HG02981 (cell line): Measurements from ENCODE around the gene DIPK1C.

ENCODE experiments used
- ATAC-seq: cut with Tn5 transposase; IDR thresholded peaks from one replicate; pipeline ENCODE4 v1.9.1; 2021; ENCODE audit warnings: mild to moderate bottlenecking, moderate library complexity; ENCODE audit not compliant: unreplicated experiment

DIPK1C gene

GRCh38 chr18:74425161-74425560, 31.9 kb downstream of the DIPK1C start:
- no peak for ATAC-seq

DNA sequence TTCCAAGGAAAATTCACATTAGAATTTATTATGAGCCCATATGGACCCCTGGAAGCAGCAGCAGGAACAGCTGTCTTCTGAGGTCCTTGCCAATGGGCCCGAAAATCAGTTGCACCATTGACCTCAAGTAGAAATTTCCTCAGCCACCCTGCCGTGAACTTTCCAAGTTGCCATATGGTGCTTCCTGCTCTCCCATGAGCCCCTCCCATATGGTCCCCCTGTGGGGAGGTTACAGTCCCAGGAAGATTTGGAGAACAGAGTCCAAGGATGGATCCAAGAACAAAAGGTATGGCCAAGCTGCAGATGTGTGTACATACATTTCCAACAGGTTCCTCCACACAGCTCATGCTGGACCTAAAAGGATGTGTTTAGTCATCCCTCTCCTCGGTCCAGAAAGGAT, 34.6 kb downstream of the DIPK1C start:
- ATAC-seq: no peak

- ATAC-seq: no peak
These were observed 36.2 kb downstream of the DIPK1C start for GRCh38 chr18:74420926-74421325.

DNA sequence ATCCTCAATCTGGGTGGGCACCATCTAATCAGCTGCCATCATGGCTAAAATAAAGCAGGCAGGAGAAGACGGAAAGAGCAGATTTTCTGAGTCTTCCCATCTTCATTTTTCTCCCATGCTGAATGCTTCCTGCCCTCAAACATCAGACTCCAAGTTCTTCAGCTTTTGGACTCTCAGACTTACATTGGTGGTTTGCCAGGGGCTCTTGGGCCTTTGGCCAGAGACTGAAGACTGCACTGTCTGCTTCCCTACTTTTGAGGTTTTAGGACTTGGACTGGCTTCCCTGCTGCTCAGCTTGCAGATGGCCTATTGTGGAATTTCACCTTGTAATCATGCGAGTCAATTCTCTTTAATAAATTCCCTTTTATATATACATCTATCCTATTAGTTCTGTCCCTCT, 36.6 kb downstream of the DIPK1C start:
- ATAC-seq: no peak

DNA sequence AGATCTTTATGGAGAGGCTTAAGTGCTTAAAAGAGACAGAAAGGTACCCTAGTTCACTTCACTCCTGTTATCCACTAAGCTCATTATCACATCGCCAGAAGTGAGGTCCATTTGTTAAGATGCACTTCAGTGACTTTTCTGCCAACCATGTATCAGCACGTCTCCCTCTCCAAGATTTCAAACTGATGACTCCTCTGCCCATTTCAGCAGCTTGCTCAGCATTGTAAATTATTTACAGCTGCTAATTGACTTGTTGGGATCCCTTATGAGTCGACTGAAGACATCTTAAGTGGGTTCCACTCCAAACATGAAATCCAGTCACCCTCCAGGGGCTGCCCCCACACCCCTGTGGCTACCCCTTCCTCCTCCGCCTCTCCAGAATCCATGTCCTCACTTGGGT, 37.3 kb downstream of the DIPK1C start:
- ATAC-seq: no peak

- no peak for ATAC-seq
These were observed 39.1 kb downstream of the DIPK1C start for GRCh38 chr18:74418023-74418422.

- ATAC-seq: no peak
These were observed 41.0 kb downstream of the DIPK1C start for GRCh38 chr18:74416124-74416523.

- ATAC-seq: no peak
These were observed 42.1 kb downstream of the DIPK1C start for GRCh38 chr18:74414953-74415515.

GRCh38 chr18:74413836-74414235, 43.3 kb downstream of the DIPK1C start:
- no peak for ATAC-seq

DNA sequence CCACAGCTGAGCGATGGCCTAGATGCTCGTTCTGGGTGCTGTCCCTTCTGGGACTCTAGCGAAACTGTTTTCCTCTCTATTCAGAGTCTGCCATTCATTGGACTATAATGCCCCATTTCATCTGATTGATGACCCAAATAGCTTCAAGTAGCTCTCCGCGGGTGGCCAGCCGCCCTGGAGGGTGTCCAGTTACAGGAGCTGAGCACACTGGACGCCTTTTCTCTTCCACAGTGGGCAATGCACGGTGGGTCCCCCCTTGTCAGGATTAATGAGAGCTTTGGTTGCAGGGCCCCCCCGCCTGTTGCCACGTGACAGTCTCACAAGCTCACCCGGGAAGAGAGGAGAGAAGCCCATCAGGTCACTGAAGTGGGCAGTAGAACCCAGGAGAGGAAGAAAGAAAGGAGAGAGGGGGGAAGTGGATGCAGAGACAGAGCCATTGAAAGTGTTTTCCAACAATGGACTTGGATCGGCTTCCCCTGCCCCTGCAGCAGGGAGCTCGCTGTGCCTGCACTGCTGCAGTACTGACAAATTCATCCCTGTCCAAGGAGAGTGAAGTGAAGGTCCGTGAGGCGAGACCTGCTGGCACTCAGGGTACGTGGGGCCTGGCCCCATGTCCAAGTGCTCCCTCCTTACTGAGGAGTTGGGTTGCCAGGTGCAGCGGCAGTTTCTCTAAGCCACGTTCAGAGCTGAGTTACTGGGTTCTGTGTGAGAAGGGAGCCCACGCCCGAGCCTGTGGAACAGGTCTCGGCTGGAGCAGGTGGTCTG, 44.8 kb downstream of the DIPK1C start:
- no peak for ATAC-seq

DNA sequence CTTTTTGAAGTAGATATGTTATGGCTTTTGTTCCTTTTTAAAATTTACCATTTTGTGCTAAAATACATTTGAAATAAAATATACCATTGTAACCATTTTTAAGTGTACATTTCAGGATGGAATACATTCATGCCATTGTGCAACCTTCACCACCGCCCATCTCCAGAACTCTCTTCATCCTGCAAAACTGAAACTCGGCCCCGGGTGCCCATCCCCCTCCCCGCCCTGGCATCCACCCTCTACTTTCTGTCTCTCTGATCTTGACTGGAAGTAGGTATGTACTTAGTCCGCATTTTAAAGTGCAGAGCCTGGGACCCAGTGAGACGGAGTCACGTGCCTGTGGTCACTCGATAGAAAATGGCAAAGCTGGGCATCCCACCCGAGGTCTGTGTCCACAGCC, 45.6 kb downstream of the DIPK1C start:
- ATAC-seq: no peak

GRCh38 chr18:74410441-74410992, 46.6 kb downstream of the DIPK1C start:
- ATAC-seq: no peak

GRCh38 chr18:74407888-74408287, 49.2 kb downstream of the DIPK1C start:
- no peak for ATAC-seq

DNA sequence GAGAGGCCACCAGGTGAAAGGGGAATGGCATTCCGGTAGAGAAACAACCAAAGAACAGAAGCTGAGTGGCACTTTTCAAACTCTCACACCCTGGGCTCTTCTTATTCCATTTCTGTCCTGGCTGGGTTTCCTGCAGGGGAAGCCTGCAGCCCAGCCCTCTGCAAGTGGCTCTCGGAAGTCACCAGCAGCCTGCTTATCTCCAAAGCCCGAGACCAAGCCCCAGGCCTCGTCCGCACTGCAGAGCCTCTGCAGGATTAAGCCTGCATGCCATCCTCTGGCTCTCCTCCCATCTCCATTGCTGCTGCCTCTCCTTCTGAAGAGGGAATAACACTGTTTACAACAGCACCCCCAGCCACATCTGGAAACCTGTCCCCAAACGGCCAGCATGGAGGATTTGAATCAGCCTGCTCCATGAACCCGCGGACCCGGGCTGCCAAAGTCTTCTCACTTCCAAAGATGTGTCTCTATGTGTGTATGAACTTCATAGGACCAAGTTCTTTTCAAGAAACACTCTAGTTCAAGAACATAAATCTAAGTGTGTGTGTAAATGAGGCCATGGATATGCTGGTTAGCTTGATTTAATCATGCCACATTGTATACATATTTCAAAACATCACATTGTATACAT, 54.2 kb downstream of the DIPK1C start:
- ATAC-seq: no peak

DNA sequence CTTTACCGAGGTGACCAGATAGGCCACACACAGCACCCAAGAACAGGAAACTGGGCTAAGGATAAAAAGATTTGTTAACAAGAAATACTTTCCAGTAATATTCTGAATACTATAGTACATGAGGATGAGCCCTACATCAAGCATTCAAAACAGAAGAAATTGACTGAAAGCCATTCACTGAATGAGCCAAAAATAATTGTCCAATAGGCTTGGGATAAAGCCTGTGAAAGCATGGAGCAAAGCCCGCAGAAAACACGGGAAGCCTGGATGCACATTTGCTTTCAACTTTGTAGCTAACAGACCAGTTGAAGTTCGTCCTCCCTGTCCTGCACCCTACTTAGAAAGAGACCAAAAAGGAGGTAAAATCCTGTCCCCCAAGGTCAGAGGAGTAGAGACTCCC, 56.3 kb downstream of the DIPK1C start:
- no peak for ATAC-seq

DNA sequence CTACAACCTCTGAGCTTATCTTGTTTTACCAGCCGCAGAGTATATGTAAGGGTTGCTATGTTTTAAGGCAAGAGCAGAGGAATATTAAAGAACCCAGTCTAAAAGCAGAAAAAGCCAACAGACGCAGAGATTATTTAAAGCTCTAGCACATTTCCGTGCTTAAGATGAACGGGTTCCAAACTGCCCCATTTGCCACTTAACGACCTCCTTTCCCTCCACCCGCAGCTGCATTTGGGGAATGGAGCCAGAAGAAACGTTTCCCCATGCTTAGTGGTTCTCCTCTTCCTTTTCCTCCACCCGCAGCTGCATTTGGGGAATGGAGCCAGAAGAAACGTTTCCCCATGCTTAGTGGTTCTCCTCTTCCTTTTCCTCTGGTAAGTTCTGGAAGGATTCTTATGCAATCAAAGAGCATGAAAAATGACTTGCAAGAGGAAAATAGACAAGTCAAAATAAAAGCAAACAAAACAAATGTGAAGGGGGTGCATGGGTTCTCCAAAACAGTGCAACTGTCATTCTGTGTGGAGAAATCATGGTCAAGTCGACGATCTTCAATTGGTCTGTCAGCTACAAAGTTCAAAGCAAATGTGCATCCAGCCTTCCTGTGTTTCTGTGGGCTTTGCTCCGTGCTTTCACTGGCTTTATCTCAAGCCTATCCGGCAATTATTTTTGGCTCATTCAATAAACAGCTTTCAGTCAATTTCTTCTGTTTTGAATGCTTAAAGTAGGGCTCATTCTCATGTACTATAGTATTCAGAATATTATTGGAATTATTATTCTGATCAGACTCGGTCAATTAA, 57.8 kb downstream of the DIPK1C start:
- ATAC-seq: no peak

DNA sequence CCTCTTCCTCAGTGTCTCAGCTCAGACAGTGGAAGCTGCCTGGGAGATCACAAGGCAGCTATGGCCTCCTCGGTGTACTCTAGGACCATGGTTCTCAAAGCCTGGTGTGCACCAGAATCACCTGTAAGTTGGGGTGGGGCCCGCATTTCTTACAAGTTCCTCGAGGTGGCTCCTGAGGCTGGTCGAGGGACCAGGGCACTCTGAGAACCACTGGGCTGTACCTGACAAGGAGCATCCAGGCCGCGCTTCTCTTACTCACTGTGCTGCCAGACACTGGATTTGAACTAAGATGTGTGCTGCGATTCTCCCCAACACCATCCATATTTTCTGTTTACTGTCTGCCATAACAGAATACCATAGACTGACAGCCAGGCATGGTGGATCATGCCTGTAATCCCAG, 59.5 kb downstream of the DIPK1C start:
- ATAC-seq: no peak

GRCh38 chr18:74396171-74397169, 60.6 kb downstream of the DIPK1C start:
- ATAC-seq: no peak

DNA sequence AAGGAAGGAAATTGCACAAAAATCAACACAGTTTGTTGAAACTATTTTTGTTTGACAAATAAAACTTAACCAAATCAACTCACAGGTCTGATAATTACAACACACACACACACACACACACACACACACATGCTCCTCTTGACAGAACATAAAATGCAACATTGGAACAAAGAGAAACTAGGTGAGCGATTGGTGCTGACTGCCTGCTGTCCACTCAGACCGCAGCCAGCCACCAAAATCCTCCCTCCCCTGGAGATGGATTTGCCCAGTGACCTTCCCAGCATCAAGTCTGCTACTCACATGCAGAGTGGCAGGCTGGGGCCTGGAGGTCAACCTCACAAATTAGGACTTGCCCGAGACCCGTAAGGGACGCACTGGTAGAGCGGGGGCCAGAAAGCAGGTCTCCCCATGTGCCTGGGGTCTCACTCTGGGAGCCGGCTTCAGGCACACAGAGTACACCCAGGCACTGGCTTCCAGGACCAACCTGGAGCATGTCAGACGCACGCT, 61.4 kb downstream of the DIPK1C start:
- ATAC-seq: no peak

GRCh38 chr18:74395006-74395405, 62.1 kb downstream of the DIPK1C start:
- ATAC-seq: no peak
